Measurements from ENCODE around the gene PDS5A. TPM values are rescaled to one million over a fixed set of nuclear protein-coding genes. Genes with fewer than 3 reads are reported as not detected.

Gene PDS5A
- total and polyA plus RNA-seq, 9 of the 15 experiments (the other 6 are each of a cell fraction or from before 2014, with no cell fraction given) = 16.4 to 85.4 (median 70.0) TPM

DNA sequence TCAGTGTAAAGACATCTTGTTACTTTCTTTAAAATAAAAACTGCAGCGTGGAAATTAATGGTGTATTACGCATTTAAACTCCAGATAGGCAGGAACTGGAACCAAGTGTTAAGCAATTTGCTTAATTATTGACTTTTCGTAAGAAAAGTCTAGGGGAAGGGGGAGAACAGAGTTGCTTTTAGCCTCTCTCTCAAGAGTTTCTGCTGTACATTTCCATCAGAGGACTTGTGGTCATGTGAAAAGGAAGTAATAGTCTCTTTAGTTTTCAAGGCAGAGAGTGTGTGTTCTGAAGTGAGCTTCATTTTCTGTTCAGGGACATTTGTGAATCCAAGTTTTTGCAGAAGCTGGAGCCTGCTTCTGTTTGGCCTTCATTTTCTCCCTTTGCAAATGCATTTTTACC lies 152.6 kb downstream of the PDS5A start (continued):
- TF ChIP-seq, protein P1, sequence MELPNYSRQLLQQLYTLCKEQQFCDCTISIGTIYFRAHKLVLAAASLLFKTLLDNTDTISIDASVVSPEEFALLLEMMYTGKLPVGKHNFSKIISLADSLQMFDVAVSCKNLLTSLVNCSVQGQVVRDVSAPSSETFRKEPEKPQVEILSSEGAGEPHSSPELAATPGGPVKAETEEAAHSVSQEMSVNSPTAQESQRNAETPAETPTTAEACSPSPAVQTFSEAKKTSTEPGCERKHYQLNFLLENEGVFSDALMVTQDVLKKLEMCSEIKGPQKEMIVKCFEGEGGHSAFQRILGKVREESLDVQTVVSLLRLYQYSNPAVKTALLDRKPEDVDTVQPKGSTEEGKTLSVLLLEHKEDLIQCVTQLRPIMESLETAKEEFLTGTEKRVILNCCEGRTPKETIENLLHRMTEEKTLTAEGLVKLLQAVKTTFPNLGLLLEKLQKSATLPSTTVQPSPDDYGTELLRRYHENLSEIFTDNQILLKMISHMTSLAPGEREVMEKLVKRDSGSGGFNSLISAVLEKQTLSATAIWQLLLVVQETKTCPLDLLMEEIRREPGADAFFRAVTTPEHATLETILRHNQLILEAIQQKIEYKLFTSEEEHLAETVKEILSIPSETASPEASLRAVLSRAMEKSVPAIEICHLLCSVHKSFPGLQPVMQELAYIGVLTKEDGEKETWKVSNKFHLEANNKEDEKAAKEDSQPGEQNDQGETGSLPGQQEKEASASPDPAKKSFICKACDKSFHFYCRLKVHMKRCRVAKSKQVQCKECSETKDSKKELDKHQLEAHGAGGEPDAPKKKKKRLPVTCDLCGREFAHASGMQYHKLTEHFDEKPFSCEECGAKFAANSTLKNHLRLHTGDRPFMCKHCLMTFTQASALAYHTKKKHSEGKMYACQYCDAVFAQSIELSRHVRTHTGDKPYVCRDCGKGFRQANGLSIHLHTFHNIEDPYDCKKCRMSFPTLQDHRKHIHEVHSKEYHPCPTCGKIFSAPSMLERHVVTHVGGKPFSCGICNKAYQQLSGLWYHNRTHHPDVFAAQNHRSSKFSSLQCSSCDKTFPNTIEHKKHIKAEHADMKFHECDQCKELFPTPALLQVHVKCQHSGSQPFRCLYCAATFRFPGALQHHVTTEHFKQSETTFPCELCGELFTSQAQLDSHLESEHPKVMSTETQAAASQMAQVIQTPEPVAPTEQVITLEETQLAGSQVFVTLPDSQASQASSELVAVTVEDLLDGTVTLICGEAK (IDR thresholded peaks at IDR 0.05) = no peak
- TF ChIP-seq, protein P1 (CRISPR knock-in tag; IDR thresholded peaks at IDR 0.05) = no peak
- TF ChIP-seq RBM34 (IDR thresholded peaks at IDR 0.05; ENCODE audit: borderline replicate concordance, insufficient read depth, low read length) (no peak), TAL1 (IDR thresholded peaks at IDR 0.05) (no peak), ZNF274 (IDR thresholded peaks at IDR 0.05; ENCODE audit: borderline replicate concordance, low read depth, low read length) (no peak), FOXK2 (conservative IDR thresholded peaks at IDR 0.05 in 1 of 2, IDR thresholded peaks at IDR 0.05 in 1 of 2; ENCODE audit: low read depth in 2 of 2) (no peak), ZNF79 (CRISPR knock-in tag; IDR thresholded peaks at IDR 0.05; ENCODE audit: low read depth) (no peak), ARNT (IDR thresholded peaks at IDR 0.05) (no peak)

All from K562 (cell line).